Measurements from ENCODE around the gene CYTH1. TPM values are rescaled to one million over a fixed set of nuclear protein-coding genes. Genes with fewer than 3 reads are reported as not detected.
"Not testable (repeated sequence)": the region's sequence is repeated elsewhere in the genome, so short reads cannot be mapped to it uniquely, and the experiment has no call there.

CYTH1 gene
- total RNA-seq, 1 experiment from 2014 or later: 9.6 TPM

- no peak overlapping the region for H3K4me2 ChIP-seq (ENCODE audit: low read depth, low read length, poor library complexity, severe bottlenecking)
- no peaks in the 10 kb centered on the region for H3K9me2 ChIP-seq (replicated peaks; ENCODE audit: insufficient read depth, low read length)
- no peaks in the 10 kb centered on the region for H3K36me3 ChIP-seq (ENCODE audit: insufficient read depth, low read length)
These were observed 1.7 kb upstream of the CYTH1 start for GRCh38 chr17:78783711-78784324.

DNA sequence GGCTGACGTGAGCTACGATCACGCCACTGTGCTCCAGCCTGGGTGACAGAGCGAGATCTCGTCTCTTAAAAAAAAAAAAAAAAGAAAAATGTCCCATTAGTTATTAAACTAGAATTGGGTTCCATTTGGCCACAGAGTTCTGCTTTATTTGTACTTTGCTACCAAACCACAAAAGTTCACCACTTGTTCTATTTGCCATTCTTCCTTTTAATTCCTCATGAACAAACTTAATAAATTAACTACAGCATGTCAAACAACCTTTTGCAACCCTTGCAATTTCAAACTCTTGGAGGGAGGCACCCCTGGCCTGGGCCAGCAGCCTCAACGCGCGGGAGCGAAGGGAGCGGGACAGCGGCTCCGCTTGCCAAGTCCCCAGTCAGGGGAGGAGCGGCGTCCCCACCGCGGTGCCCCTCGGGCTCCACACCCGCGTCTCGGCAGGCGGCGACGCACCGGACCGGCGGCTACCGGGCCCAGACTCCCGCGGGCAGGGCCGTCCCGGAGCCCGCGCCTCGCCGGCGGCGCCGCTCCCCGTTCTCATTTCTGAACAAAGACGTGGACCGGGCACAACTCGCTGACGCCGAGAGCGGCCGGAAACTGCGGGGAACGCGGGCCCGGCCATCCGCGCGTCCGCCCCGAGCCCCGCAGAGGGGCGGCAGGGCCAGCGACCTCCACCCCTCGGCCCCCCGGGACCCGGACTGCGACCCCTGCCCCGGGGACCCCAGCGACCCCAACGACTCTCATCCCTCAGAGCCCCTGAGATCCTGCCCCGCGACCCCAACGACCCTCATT is 775 bp downstream of the CYTH1 start:
- Histone ChIP-seq H3K4me3 (ENCODE audit: low read length) (peak overlapping the region; percentile 77), H3K9me2 (replicated peaks; ENCODE audit: insufficient read depth, low read length) (no peaks in the 10 kb centered on the region), H4K20me1 (ENCODE audit: insufficient read depth, low read depth, low read length) (no peaks in the 10 kb centered on the region), H3K27ac (ENCODE audit: low read length) (no peak overlapping the region), H3K79me2 (ENCODE audit: low read length) (no peaks in the 10 kb centered on the region), H3K9ac (ENCODE audit: low read length) (peak overlapping the region; percentile 84), H3K9me3 (ENCODE audit: low read length) (no peaks in the 10 kb centered on the region), H3K4me1 (ENCODE audit: low read length) (peaks cover 15% of the 10 kb centered on the region), H3K36me3 (ENCODE audit: insufficient read depth, low read length) (no peaks in the 10 kb centered on the region), H3K27me3 (ENCODE audit: low read length) (no peaks in the 10 kb centered on the region), H3K4me2 (ENCODE audit: low read depth, low read length, poor library complexity, severe bottlenecking) (peak overlapping the region; percentile 90), H2AFZ (ENCODE audit: low read length) (peak overlapping the region; percentile 86)
- peak; percentile 56 for DNase-seq

More at GRCh38 chr17:78783711-78784324, 1.7 kb upstream of the CYTH1 start:
- Histone ChIP-seq H3K27ac (ENCODE audit: low read length) (no peak overlapping the region), H4K20me1 (ENCODE audit: insufficient read depth, low read depth, low read length) (no peaks in the 10 kb centered on the region), H3K27me3 (ENCODE audit: low read length) (no peaks in the 10 kb centered on the region), H2AFZ (ENCODE audit: low read length) (no peak overlapping the region), H3K79me2 (ENCODE audit: low read length) (no peaks in the 10 kb centered on the region), H3K9ac (ENCODE audit: low read length) (no peak overlapping the region), H3K9me3 (ENCODE audit: low read length) (no peaks in the 10 kb centered on the region), H3K4me3 (ENCODE audit: low read length) (no peak overlapping the region), H3K4me1 (ENCODE audit: low read length) (peaks cover 15% of the 10 kb centered on the region)
- peak; percentile 41 for DNase-seq

DNA sequence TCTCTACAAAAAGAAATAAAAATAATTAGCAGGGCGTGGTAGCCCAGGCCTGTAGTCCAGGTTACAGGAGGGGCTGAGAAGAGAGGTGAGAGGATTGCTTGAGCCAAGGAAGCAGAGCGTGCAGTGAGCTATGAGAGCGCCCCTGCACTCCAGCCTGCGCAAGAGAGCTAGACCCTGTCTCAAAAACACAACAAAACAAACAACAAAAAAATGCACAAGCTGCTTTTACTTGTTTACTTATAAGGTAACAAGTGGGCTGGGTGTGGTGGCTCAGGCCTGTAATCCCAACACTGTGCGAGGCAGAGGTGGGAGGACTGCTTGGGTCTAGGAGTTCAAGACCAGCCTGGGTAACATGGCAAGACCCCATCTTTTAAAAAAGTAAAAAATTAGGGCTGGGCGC is 1.7 kb downstream of the CYTH1 start:
- Histone ChIP-seq H3K79me2 (ENCODE audit: low read length) (no peaks in the 10 kb centered on the region), H3K4me3 (ENCODE audit: low read length) (no peak overlapping the region), H3K36me3 (ENCODE audit: insufficient read depth, low read length) (no peaks in the 10 kb centered on the region), H3K9me2 (replicated peaks; ENCODE audit: insufficient read depth, low read length) (no peaks in the 10 kb centered on the region), H3K9ac (ENCODE audit: low read length) (no peak overlapping the region), H3K27me3 (ENCODE audit: low read length) (no peaks in the 10 kb centered on the region), H3K9me3 (ENCODE audit: low read length) (no peaks in the 10 kb centered on the region), H4K20me1 (ENCODE audit: insufficient read depth, low read depth, low read length) (no peaks in the 10 kb centered on the region), H2AFZ (ENCODE audit: low read length) (no peak overlapping the region), H3K4me2 (ENCODE audit: low read depth, low read length, poor library complexity, severe bottlenecking) (no peak overlapping the region), H3K27ac (ENCODE audit: low read length) (no peak overlapping the region), H3K4me1 (ENCODE audit: low read length) (peaks cover 24% of the 10 kb centered on the region)
- no peak for DNase-seq

GRCh38 chr17:78779850-78780249 is 2.2 kb downstream of the CYTH1 start:
- H3K9me2 ChIP-seq (replicated peaks; ENCODE audit: insufficient read depth, low read length): no peaks in the 10 kb centered on the region
- no peaks in the 10 kb centered on the region for H3K36me3 ChIP-seq (ENCODE audit: insufficient read depth, low read length)
- H3K27ac ChIP-seq (ENCODE audit: low read length): no peak overlapping the region
- no peaks in the 10 kb centered on the region for H3K9me3 ChIP-seq (ENCODE audit: low read length)
- DNase-seq: no peak
- no peak overlapping the region for H3K4me2 ChIP-seq (ENCODE audit: low read depth, low read length, poor library complexity, severe bottlenecking)
- no peak overlapping the region for H2AFZ ChIP-seq (ENCODE audit: low read length)
- no peaks in the 10 kb centered on the region for H3K79me2 ChIP-seq (ENCODE audit: low read length)
- peaks cover 29% of the 10 kb centered on the region for H3K4me1 ChIP-seq (ENCODE audit: low read length)
- no peaks in the 10 kb centered on the region for H4K20me1 ChIP-seq (ENCODE audit: insufficient read depth, low read depth, low read length)
- no peak overlapping the region for H3K9ac ChIP-seq (ENCODE audit: low read length)
- H3K27me3 ChIP-seq (ENCODE audit: low read length): no peaks in the 10 kb centered on the region
- no peak overlapping the region for H3K4me3 ChIP-seq (ENCODE audit: low read length)

- H3K9me3 ChIP-seq (ENCODE audit: low read length); H3K27me3 ChIP-seq (ENCODE audit: low read length); H3K4me3 ChIP-seq (ENCODE audit: low read length); H2AFZ ChIP-seq (ENCODE audit: low read length); H3K27ac ChIP-seq (ENCODE audit: low read length); H3K4me2 ChIP-seq (ENCODE audit: low read depth, low read length, poor library complexity, severe bottlenecking); H3K9ac ChIP-seq (ENCODE audit: low read length); H4K20me1 ChIP-seq (ENCODE audit: insufficient read depth, low read depth, low read length); H3K36me3 ChIP-seq (ENCODE audit: insufficient read depth, low read length); H3K9me2 ChIP-seq (replicated peaks; ENCODE audit: insufficient read depth, low read length); H3K79me2 ChIP-seq (ENCODE audit: low read length); DNase-seq: not testable (repeated sequence)
- H3K4me1 ChIP-seq (ENCODE audit: low read length): peaks cover 35% of the 10 kb centered on the region
These were observed 2.8 kb downstream of the CYTH1 start for GRCh38 chr17:78779286-78779651.

DNA sequence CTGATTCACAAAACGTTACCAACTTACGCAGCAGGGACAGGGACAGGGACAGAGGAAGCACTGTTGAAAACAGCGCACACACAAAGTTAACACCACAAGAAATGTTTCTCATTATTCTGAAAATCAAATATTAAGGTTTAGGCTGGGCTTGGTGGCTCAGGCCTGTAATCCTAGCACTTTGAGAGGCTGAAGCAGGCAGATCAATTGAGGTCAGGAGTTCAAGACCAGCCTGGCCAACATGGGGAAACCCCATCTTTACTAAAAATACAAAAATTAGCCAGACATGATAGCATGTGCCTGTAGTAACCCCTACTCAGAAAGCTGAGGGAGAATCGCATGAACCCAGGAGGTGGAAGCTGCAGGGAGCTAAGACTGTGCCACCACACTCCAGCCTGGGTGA is 4.2 kb downstream of the CYTH1 start:
- H3K79me2 ChIP-seq (ENCODE audit: low read length): no peaks in the 10 kb centered on the region
- H3K4me3 ChIP-seq (ENCODE audit: low read length): no peak overlapping the region
- no peak overlapping the region for H3K9ac ChIP-seq (ENCODE audit: low read length)
- H3K4me2 ChIP-seq (ENCODE audit: low read depth, low read length, poor library complexity, severe bottlenecking): no peak overlapping the region
- H3K9me2 ChIP-seq (replicated peaks; ENCODE audit: insufficient read depth, low read length): no peaks in the 10 kb centered on the region
- no peak overlapping the region for H2AFZ ChIP-seq (ENCODE audit: low read length)
- DNase-seq: no peak
- no peaks in the 10 kb centered on the region for H3K9me3 ChIP-seq (ENCODE audit: low read length)
- no peaks in the 10 kb centered on the region for H3K27me3 ChIP-seq (ENCODE audit: low read length)
- peaks cover 37% of the 10 kb centered on the region for H3K4me1 ChIP-seq (ENCODE audit: low read length)
- no peak overlapping the region for H3K27ac ChIP-seq (ENCODE audit: low read length)
- H3K36me3 ChIP-seq (ENCODE audit: insufficient read depth, low read length): no peaks in the 10 kb centered on the region
- no peaks in the 10 kb centered on the region for H4K20me1 ChIP-seq (ENCODE audit: insufficient read depth, low read depth, low read length)

- H4K20me1 ChIP-seq (ENCODE audit: insufficient read depth, low read depth, low read length): no peaks in the 10 kb centered on the region
- no peaks in the 10 kb centered on the region for H3K27me3 ChIP-seq (ENCODE audit: low read length)
- H3K27ac ChIP-seq (ENCODE audit: low read length): no peak overlapping the region
- peaks cover 26% of the 10 kb centered on the region for H3K4me1 ChIP-seq (ENCODE audit: low read length)
- peak overlapping the region; percentile 41 for H3K9ac ChIP-seq (ENCODE audit: low read length)
- H3K79me2 ChIP-seq (ENCODE audit: low read length): no peaks in the 10 kb centered on the region
- DNase-seq: no peak
- H3K4me2 ChIP-seq (ENCODE audit: low read depth, low read length, poor library complexity, severe bottlenecking): peak overlapping the region; percentile 57
- no peaks in the 10 kb centered on the region for H3K36me3 ChIP-seq (ENCODE audit: insufficient read depth, low read length)
- no peaks in the 10 kb centered on the region for H3K9me2 ChIP-seq (replicated peaks; ENCODE audit: insufficient read depth, low read length)
- H3K9me3 ChIP-seq (ENCODE audit: low read length): no peaks in the 10 kb centered on the region
- H2AFZ ChIP-seq (ENCODE audit: low read length): no peak overlapping the region; the same call in 1 of the 2 replicates
- H3K4me3 ChIP-seq (ENCODE audit: low read length): peak overlapping the region; percentile 38
These were observed 7.0 kb downstream of the CYTH1 start for GRCh38 chr17:78774956-78775571.

DNA sequence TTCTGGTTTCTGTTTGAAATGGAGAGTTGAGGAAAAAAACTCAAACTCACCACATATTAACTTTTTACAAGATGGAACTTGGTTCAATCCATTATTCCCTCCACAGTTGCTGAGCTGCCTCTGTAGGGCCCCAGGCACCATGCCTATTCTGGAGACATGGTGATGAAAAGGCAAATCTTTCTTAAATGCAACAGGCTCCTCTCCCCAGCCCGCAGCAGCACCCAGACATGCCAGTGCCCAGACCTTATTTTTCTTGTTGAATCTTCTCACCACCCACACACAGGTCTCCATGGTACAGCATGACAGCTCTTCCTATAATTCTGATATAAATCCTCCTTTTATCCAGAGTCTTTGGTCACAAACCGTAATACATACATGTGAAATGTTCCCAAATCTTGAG is 7.6 kb downstream of the CYTH1 start:
- Histone ChIP-seq H3K4me2 (ENCODE audit: low read depth, low read length, poor library complexity, severe bottlenecking) (peak overlapping the region; percentile 57), H3K27me3 (ENCODE audit: low read length) (no peaks in the 10 kb centered on the region), H3K4me1 (ENCODE audit: low read length) (peaks cover 24% of the 10 kb centered on the region), H3K9ac (ENCODE audit: low read length) (no peak overlapping the region), H3K27ac (ENCODE audit: low read length) (no peak overlapping the region), H3K4me3 (ENCODE audit: low read length) (no peak overlapping the region), H3K9me3 (ENCODE audit: low read length) (no peaks in the 10 kb centered on the region), H3K36me3 (ENCODE audit: insufficient read depth, low read length) (no peaks in the 10 kb centered on the region), H3K9me2 (replicated peaks; ENCODE audit: insufficient read depth, low read length) (no peaks in the 10 kb centered on the region), H4K20me1 (ENCODE audit: insufficient read depth, low read depth, low read length) (peaks cover under 1% of the 10 kb centered on the region; the same call in 1 of the 2 replicates), H3K79me2 (ENCODE audit: low read length) (no peaks in the 10 kb centered on the region), H2AFZ (ENCODE audit: low read length) (no peak overlapping the region)
- DNase-seq: no peak

All from Karpas-422 (cell line).